Gastroesophageal sphincter (tissue), 4 donors: ENCODE measurements around the gene SMPD2. TPM values are rescaled to one million over a fixed set of nuclear protein-coding genes. Genes with fewer than 3 reads are reported as not detected.

Source experiments
- ATAC-seq: fragments of 150-250 bp; one replicate; pipeline ENCODE4 v1.9.1; 2016; ENCODE audit warnings: mild to moderate bottlenecking, moderate library complexity
- H3K27ac ChIP-seq, 4 donors: fragments of 200-600 bp; sonication (generic) in 3 of 4; 1 replicate in 3 of 4; 2 replicates in 1 of 4; pipeline ENCODE4 v1.5.1; 2016 to 2019
- H3K27me3 ChIP-seq: fragments of 200-600 bp; sonication (generic); one replicate; pipeline ENCODE4 v1.5.1; 2019
- H3K36me3 ChIP-seq, 2 donors: fragments of 200-600 bp; sonication (generic); one replicate each; pipeline ENCODE4 v1.5.1; 2019; ENCODE audit warnings: control low read depth in 1 of 2
- H3K4me1 ChIP-seq, 3 donors: fragments of 200-600 bp; sonication (generic); 1 replicate in 2 of 3; 2 replicates in 1 of 3; pipeline ENCODE4 v1.5.1; 2016 to 2019; ENCODE audit warnings: control low read depth in 2 of 3
- H3K4me3 ChIP-seq, 2 donors: fragments of 200-600 bp; sonication (generic); one replicate each; pipeline ENCODE4 v1.5.1; 2019; ENCODE audit warnings: mild to moderate bottlenecking in 1 of 2, moderate library complexity in 1 of 2
- H3K9me3 ChIP-seq, 3 donors: fragments of 200-600 bp; sonication (generic); one replicate each; pipeline ENCODE4 v1.5.1; 2017 to 2019; ENCODE audit warnings: control low read depth in 2 of 3
- EP300 ChIP-seq: sonication (generic); formaldehyde crosslinking; IDR thresholded peaks from one replicate; pipeline ENCODE4 v1.6.1; 2017; ENCODE audit warnings: antibody characterized with exemption, mild to moderate bottlenecking
- POLR2A ChIP-seq, 2 donors: fragments of 450-650 bp; IDR thresholded peaks; one replicate each; pipeline ENCODE4 v1.6.1; 2017; ENCODE audit warnings: antibody characterized with exemption in 2 of 2, mild to moderate bottlenecking in 2 of 2, moderate library complexity in 1 of 2
- POLR2AphosphoS5 ChIP-seq: sonication (generic); formaldehyde crosslinking; IDR thresholded peaks from one replicate; pipeline ENCODE4 v1.6.1; 2017; ENCODE audit warnings: antibody characterized with exemption
- WGBS, 2 donors: methylation state at CpG; one replicate each; pipeline ENCODE4 v1.1.5; 2018; ENCODE audit warnings: low coverage in 1 of 2; 5-methylcytosine and 5-hydroxymethylcytosine counted together
- total RNA-seq, 4 donors: library from RNA; depleted of rRNA; stranded (reverse); fragments of >200 nt; gene quantifications; one replicate each; pipeline ENCODE4 v1.1.0, GENCODE V29; 2016
- TF ChIP-seq, protein P1 (sequence below), 4 experiments: fragments of 200-600 bp in 2 of 4; fragments of 450-650 bp in 2 of 4; sonication (generic) in 1 of 4; IDR thresholded peaks; one replicate each; pipeline ENCODE4 v1.5.1; 2017 to 2019; ENCODE audit warnings: antibody characterized with exemption in 4 of 4, mild to moderate bottlenecking in 2 of 4, moderate library complexity in 2 of 4

SMPD2 gene
- total RNA-seq, 4 donors from 2014 or later, result 3.5 to 7.5 (median 6.4) TPM

DNA sequence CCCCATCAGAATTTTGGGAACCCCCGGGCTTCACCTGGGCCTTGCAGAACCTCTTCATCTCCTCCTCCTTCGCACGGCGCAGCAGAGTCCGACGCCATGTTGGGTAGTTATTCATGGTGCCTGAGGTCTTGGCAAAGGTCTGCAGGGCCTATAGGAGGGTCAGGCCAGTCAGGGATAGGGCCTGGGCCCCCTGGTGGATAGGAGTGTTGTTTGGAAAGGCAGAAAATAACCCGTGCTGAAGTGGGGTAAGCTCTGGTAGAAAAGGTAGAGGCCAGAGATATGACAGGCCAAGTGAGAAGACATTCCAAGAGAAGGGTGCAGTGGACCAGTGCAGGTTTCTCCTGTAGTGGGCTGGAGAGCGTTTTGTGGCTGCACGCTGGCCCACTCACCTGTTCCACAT, 4.9 kb downstream of the SMPD2 start:
- no peak overlapping the region for H3K4me3 ChIP-seq
- H3K27ac ChIP-seq, result no peak overlapping the region
- WGBS, 2 donors, result 76 to 80% methylated on average over 1 to 5 of the region's 9 CpGs
- no peaks in the 10 kb centered on the region for H3K9me3 ChIP-seq
- peaks cover 0 to 49% of the 10 kb centered on the region in 2 donors for H3K36me3 ChIP-seq
- no peak for ATAC-seq
- H3K27me3 ChIP-seq, result no peaks in the 10 kb centered on the region
- TF ChIP-seq EP300 (no peak), POLR2A (IDR thresholded peaks at IDR 0.05) (no peak), POLR2AphosphoS5 (no peak)
- TF ChIP-seq, protein P1, sequence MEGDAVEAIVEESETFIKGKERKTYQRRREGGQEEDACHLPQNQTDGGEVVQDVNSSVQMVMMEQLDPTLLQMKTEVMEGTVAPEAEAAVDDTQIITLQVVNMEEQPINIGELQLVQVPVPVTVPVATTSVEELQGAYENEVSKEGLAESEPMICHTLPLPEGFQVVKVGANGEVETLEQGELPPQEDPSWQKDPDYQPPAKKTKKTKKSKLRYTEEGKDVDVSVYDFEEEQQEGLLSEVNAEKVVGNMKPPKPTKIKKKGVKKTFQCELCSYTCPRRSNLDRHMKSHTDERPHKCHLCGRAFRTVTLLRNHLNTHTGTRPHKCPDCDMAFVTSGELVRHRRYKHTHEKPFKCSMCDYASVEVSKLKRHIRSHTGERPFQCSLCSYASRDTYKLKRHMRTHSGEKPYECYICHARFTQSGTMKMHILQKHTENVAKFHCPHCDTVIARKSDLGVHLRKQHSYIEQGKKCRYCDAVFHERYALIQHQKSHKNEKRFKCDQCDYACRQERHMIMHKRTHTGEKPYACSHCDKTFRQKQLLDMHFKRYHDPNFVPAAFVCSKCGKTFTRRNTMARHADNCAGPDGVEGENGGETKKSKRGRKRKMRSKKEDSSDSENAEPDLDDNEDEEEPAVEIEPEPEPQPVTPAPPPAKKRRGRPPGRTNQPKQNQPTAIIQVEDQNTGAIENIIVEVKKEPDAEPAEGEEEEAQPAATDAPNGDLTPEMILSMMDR (IDR thresholded peaks at IDR 0.05), result no peak
- peaks cover 0 to 21% (median 10%) of the 10 kb centered on the region in 3 donors for H3K4me1 ChIP-seq

DNA sequence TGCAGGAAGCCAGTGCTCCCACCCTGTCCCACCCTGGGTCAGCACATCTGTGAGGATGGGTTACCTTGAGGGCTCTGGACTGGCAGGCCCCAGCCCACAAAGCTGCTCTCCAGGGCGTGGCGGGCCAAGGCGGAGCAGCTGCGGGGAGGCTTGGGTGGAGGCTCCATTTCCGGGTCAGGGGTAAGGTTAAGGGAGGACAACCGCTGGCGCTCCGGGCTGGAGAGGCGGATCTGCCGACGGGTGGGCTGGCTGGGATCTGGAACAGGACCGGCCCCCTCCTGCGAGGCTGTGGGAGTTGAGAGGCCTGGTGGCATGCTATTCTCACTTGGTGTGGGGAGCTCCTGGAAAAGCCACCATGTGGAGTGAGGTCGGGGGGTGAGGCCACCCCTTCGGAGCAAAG, 5.5 kb downstream of the SMPD2 start:
- Histone ChIP-seq H3K36me3 (peaks cover 0 to 49% of the 10 kb centered on the region in 2 donors), H3K9me3 (no peaks in the 10 kb centered on the region), H3K4me1 (peaks cover 0 to 20% (median 10%) of the 10 kb centered on the region in 3 donors), H3K27ac (no peak overlapping the region), H3K27me3 (no peaks in the 10 kb centered on the region), H3K4me3 (no peak overlapping the region)
- 94% methylated on average over 6 of the region's 15 CpGs; no CpG with 5 or more reads in 1 of the 2 donors for WGBS, 2 donors
- no peak for ATAC-seq
- TF ChIP-seq EP300 (no peak), POLR2AphosphoS5 (no peak), POLR2A (IDR thresholded peaks at IDR 0.05) (no peak)
- TF ChIP-seq, protein P1 (IDR thresholded peaks at IDR 0.05), result no peak

DNA sequence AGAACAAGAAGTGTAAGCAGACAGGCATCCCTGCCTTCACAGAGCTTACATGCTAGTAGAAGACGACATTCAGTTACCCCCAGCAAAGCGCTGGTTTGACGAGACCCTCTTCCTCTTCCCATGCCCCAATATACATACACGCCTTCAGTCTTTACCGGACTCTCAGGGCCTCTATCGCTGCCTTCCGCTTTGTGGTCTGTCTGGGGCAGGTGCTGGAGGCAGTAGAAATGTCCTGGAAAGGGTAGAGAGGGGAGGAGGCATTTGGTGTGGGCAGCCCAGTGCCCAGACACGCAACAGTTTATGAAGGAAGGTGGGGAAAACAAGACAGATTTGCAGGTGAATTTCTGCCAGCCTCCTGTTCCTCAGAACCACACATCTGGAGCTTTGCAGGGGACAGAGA, 6.0 kb downstream of the SMPD2 start:
- Histone ChIP-seq H3K36me3 (peaks cover 0 to 52% of the 10 kb centered on the region in 2 donors), H3K27ac (no peak overlapping the region), H3K4me3 (no peak overlapping the region), H3K27me3 (no peaks in the 10 kb centered on the region), H3K4me1 (peaks cover 0 to 15% (median 8%) of the 10 kb centered on the region in 3 donors), H3K9me3 (no peaks in the 10 kb centered on the region)
- WGBS, 2 donors, result 90% methylated on average over 4 to 7 of the region's 8 CpGs
- ATAC-seq, result no peak
- TF ChIP-seq, protein P1 (IDR thresholded peaks at IDR 0.05), result no peak
- no peak for TF ChIP-seq POLR2AphosphoS5
- TF ChIP-seq EP300, result no peak
- no peak for TF ChIP-seq POLR2A (IDR thresholded peaks at IDR 0.05)

DNA sequence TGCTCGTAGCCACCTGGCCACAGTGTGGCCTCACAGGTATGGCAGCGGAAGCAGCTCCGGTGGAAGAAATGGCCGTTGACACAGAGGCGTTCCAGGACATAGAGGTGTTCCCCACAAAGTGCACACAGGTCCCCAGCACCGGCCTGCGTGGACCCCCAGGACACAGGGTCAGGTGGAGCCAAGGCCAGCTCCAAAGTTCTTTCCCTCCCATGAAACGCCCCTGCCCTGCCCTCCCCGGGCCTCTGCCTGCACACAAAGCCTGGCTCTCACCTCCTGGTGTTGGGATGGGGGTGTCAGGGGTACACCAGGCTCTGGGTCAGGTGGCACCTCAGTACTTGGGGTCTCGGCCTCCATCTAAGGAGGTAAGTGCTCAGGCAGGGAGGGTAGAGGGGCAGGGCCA, 6.6 kb downstream of the SMPD2 start:
- no peak for TF ChIP-seq POLR2A (IDR thresholded peaks at IDR 0.05)
- no peak for TF ChIP-seq EP300
- no peaks in the 10 kb centered on the region for H3K9me3 ChIP-seq
- no peak overlapping the region for H3K4me3 ChIP-seq
- H3K36me3 ChIP-seq, result peaks cover 0 to 58% of the 10 kb centered on the region in 2 donors
- H3K27me3 ChIP-seq, result no peaks in the 10 kb centered on the region
- H3K27ac ChIP-seq, result no peak overlapping the region
- 89% methylated on average over 5 of the region's 10 CpGs; no CpG with 5 or more reads in 1 of the 2 donors for WGBS, 2 donors
- H3K4me1 ChIP-seq, result peaks cover 0 to 10% (median 2%) of the 10 kb centered on the region in 3 donors
- no peak for ATAC-seq

DNA sequence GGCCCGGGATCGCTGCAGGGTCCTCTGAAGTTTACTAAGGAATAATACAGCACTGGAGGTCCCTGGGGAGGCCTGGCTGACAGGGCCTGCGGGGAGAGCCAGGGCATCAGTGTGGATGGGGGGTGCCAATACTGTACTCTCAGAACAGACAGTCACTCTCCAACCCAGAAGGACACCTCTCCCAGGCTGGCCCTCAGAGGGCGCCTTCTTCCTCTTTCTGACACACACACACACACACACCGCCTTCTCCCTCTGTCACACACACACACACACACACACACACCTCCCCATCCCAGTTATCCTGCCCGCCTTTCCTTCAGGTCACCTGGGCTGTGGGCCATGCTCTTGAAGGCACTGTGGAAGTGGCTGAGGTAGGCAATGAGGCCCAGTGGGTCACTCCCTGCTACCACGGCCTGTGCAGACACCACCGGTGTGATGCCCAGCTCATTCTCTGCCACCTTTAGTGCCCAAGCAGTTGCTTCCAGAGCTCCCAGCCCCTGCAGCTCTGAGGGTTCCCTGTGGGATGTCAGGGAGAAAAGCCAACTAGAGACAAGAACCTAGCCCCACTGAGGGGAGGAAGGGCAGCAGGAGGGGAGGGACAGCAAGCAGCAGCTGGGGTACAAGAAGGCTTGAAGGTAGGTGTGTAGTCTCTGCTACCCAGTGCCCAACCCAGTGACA, 7.5 kb downstream of the SMPD2 start:
- WGBS, 2 donors, result 93% methylated on average over 3 of the region's 8 CpGs; no CpG with 5 or more reads in 1 of the 2 donors
- peaks cover 0 to under 1% (median 0%) of the 10 kb centered on the region in 3 donors for H3K4me1 ChIP-seq
- H3K27me3 ChIP-seq, result no peaks in the 10 kb centered on the region
- no peaks in the 10 kb centered on the region for H3K9me3 ChIP-seq
- peaks cover 0 to 56% of the 10 kb centered on the region in 2 donors for H3K36me3 ChIP-seq
- no peak for ATAC-seq
- H3K4me3 ChIP-seq, result no peak overlapping the region
- TF ChIP-seq, protein P1 (IDR thresholded peaks at IDR 0.05), result no peak
- H3K27ac ChIP-seq, result no peak overlapping the region
